K562 (cell line): ENCODE measurements around the gene TRIO. TPM values are rescaled to one million over a fixed set of nuclear protein-coding genes. Genes with fewer than 3 reads are reported as not detected.

Source experiments
- CREB1 ChIP-seq, 2 experiments: sonication (generic) in 1 of 2; formaldehyde crosslinking in 1 of 2; IDR thresholded peaks; 2 replicates each; pipeline versions ENCODE4 v1.6.1 to v1.8.0; 2012 to 2022; ENCODE audit warnings: inconsistent platforms in 1 of 2, mild to moderate bottlenecking in 1 of 2, missing genetic modification reagents in 1 of 2, moderate library complexity in 1 of 2
- HDAC8 ChIP-seq: fragments of 450-650 bp; IDR thresholded peaks from 2 replicates; pipeline ENCODE4 v1.6.1; 2016; ENCODE audit warnings: mild to moderate bottlenecking, missing genetic modification characterization, moderate library complexity, missing compliant biosample characterization
- polyA plus RNA-seq, 8 experiments: library from polyadenylated mRNA; depleted of rRNA in 4 of 8; stranded (reverse) in 5 of 8; unstranded in 3 of 8; fragments of >200 nt; fragmentation: Nextera tagmentation in 2 of 8; fragmentation: Illumina TruSeq in 1 of 8; extraction: Ambion mirVana in 2 of 8; extraction: Trizol in 1 of 8; gene quantifications; 2 replicates each; pipeline versions ENCODE4 v1.2.1 to v1.2.3, GENCODE V29; 2011 to 2014; ENCODE audit warnings: inconsistent platforms in 1 of 8, missing spikeins in 1 of 8
- total RNA-seq, 7 experiments: library from RNA; depleted of rRNA in 6 of 7; stranded (reverse); fragments of >200 nt in 6 of 7; fragmentation: Illumina TruSeq in 2 of 7; extraction: Trizol in 2 of 7; gene quantifications; 2 replicates each; pipeline versions ENCODE4 v1.2.1 to v1.2.3, GENCODE V29; 2011 to 2021; ENCODE audit warnings: low replicate concordance in 1 of 7
- TF ChIP-seq, protein P1 (sequence below): sonication (generic); formaldehyde crosslinking; IDR thresholded peaks from 2 replicates; pipeline ENCODE4 v1.8.0; 2023; ENCODE audit warnings: mild to moderate bottlenecking, missing genetic modification reagents
- TF ChIP-seq, protein P2 (sequence below), 2 experiments: fragments of 450-650 bp in 1 of 2; sonication (generic) in 1 of 2; formaldehyde crosslinking in 1 of 2; IDR thresholded peaks in 1 of 2; conservative IDR thresholded peaks in 1 of 2; 2 replicates each; pipeline versions ENCODE4 v1.6.1 to v1.8.1; 2016 to 2023; ENCODE audit warnings: mild to moderate bottlenecking in 2 of 2, moderate library complexity in 2 of 2, inconsistent platforms in 1 of 2, missing genetic modification reagents in 1 of 2

The TRIO gene
- total and polyA plus RNA-seq, 9 of the 15 experiments (the other 6 are each of a cell fraction or from before 2014, with no cell fraction given), result 0.24 to 5.0 (median 1.1) TPM

DNA sequence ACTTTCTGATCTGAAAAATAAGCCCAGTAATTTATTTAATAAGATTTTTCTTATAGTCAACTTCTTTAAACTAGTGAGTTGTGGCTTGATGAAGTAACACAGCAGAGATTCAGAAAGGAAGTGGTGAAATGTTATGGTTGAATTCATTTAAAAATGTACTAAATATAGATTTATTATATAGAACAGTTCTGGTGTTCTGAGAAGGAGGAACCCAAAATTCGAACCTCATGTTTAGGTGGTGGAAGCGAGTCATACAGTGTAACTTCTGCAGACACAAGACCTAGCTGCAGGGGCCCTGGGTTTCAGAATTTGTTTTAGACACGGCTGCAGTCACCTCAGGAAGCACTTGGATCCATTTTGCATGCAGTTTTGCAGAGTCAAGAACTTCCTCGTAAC, 188.2 kb downstream of the TRIO start (continued):
- TF ChIP-seq, protein P1, sequence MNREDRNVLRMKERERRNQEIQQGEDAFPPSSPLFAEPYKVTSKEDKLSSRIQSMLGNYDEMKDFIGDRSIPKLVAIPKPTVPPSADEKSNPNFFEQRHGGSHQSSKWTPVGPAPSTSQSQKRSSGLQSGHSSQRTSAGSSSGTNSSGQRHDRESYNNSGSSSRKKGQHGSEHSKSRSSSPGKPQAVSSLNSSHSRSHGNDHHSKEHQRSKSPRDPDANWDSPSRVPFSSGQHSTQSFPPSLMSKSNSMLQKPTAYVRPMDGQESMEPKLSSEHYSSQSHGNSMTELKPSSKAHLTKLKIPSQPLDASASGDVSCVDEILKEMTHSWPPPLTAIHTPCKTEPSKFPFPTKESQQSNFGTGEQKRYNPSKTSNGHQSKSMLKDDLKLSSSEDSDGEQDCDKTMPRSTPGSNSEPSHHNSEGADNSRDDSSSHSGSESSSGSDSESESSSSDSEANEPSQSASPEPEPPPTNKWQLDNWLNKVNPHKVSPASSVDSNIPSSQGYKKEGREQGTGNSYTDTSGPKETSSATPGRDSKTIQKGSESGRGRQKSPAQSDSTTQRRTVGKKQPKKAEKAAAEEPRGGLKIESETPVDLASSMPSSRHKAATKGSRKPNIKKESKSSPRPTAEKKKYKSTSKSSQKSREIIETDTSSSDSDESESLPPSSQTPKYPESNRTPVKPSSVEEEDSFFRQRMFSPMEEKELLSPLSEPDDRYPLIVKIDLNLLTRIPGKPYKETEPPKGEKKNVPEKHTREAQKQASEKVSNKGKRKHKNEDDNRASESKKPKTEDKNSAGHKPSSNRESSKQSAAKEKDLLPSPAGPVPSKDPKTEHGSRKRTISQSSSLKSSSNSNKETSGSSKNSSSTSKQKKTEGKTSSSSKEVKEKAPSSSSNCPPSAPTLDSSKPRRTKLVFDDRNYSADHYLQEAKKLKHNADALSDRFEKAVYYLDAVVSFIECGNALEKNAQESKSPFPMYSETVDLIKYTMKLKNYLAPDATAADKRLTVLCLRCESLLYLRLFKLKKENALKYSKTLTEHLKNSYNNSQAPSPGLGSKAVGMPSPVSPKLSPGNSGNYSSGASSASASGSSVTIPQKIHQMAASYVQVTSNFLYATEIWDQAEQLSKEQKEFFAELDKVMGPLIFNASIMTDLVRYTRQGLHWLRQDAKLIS (CRISPR knock-in tag), result no peak
- TF ChIP-seq, protein P2, sequence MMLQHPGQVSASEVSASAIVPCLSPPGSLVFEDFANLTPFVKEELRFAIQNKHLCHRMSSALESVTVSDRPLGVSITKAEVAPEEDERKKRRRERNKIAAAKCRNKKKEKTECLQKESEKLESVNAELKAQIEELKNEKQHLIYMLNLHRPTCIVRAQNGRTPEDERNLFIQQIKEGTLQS (IDR thresholded peaks at IDR 0.05), result no peak
- TF ChIP-seq, protein P2 (CRISPR knock-in tag; conservative IDR thresholded peaks at IDR 0.05), result no peak
- TF ChIP-seq CREB1 (IDR thresholded peaks at IDR 0.05) (no peak), CREB1 (CRISPR knock-in tag; IDR thresholded peaks at IDR 0.05) (no peak), HDAC8 (tag) (no peak)
- TF ChIP-seq, all 486 proteins: peak for 0
